ENCODE data around the gene CTXN1.
A peak's percentile ranks its signal among the peaks of the same experiment; 100 is the strongest.

Gene CTXN1

GRCh38 chr19:7943444-7944176, 17.7 kb upstream of the CTXN1 start, which contains the start of gene TIMM44:
Gene TIMM44, minus strand, starts transcription at chr19:7943666. Its CDS starts 15 bp downstream, at chr19:7943651.
- H3K27ac ChIP-seq, result peak within 1 kb of the TSS; percentile 95

GRCh38 chr19:7942981-7943443, 17.1 kb upstream of the CTXN1 start:
- no peak for TF ChIP-seq CTCF (conservative IDR thresholded peaks at IDR 0.05)
- TF ChIP-seq ZFX (IDR thresholded peaks at IDR 0.05), result no peak
- H3K27ac ChIP-seq, result peak overlapping the region; percentile 95

More at GRCh38 chr19:7943444-7944176, 17.7 kb upstream of the CTXN1 start, which contains the start of gene TIMM44:
- TF ChIP-seq CTCF (conservative IDR thresholded peaks at IDR 0.05) (no peak), ZFX (IDR thresholded peaks at IDR 0.05) (peak; percentile 54; the same call in 1 of the 2 replicates)

- peak overlapping the region; percentile 95 for H3K27ac ChIP-seq
- no peak for TF ChIP-seq ZFX (IDR thresholded peaks at IDR 0.05)
- TF ChIP-seq CTCF (conservative IDR thresholded peaks at IDR 0.05), result no peak
Observed at GRCh38 chr19:7941895-7942596, 16.1 kb upstream of the CTXN1 start.

- H3K27ac ChIP-seq, result no peak overlapping the region
- TF ChIP-seq ZFX (IDR thresholded peaks at IDR 0.05), result no peak
Observed at GRCh38 chr19:7940841-7941240, 14.9 kb upstream of the CTXN1 start.

- no peak overlapping the region for H3K27ac ChIP-seq
- TF ChIP-seq ZFX (IDR thresholded peaks at IDR 0.05) (no peak), CTCF (conservative IDR thresholded peaks at IDR 0.05) (no peak)
Observed at GRCh38 chr19:7934766-7935165, 8.8 kb upstream of the CTXN1 start.

GRCh38 chr19:7933828-7934725, 8.1 kb upstream of the CTXN1 start:
- TF ChIP-seq ZFX (IDR thresholded peaks at IDR 0.05) (no peak), CTCF (conservative IDR thresholded peaks at IDR 0.05) (no peak)
- H3K27ac ChIP-seq, result no peak overlapping the region

- TF ChIP-seq ZFX (IDR thresholded peaks at IDR 0.05) (no peak), CTCF (conservative IDR thresholded peaks at IDR 0.05) (no peak; the same call in 1 of the 2 replicates)
- H3K27ac ChIP-seq, result no peak overlapping the region
Observed at GRCh38 chr19:7933411-7933810, 7.5 kb upstream of the CTXN1 start.
